ENCODE results near the gene PLAAT2. TPM values are rescaled to one million over a fixed set of nuclear protein-coding genes. Genes with fewer than 3 reads are reported as not detected.

The PLAAT2 gene
- total and polyA plus RNA-seq, 9 of the 15 experiments (the other 6 are each of a cell fraction or from before 2014, with no cell fraction given) = not detected

DNA sequence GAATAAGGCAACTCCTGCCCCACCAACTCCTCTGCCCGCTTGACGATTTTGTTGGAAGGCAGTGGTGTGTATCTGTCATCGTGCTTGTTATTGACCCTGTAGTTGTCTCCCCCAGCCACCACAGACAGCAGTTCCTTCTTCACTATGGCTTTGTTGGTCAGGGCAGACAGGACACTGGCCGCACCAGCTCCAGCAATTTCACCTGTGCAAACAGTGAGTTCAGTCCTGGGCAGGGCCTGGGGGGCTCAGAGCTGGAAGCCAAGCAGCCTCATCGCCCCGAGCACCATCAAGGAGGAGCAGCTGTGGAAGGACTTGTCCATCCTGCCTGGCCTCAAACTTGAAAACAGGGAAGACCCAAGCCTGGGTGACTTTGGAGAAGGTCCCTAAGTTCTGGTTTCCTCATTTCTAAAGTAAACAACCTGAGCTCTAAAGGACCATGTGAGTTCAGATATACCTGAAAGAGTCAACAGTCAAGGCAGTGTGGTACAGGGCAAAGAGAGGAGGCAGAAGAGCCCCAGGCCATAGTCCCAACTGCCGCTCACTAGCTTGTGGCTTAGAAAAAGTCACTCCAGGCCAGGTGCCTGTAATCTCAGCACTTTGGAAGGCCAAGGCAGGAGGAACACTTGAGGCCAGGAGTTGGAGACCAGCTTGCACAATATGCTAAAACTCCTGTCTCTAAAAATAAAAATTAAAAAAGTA lies 4.6 kb downstream of the PLAAT2 start:
- Histone ChIP-seq H3K36me3 (ENCODE audit: control insufficient read depth, insufficient read depth, low read length) (no peaks in the 10 kb centered on the region), H3K4me3 (no peak overlapping the region), H3K4me2 (ENCODE audit: insufficient read depth, low read length) (no peak overlapping the region), H2AFZ (ENCODE audit: low read depth, low read length) (no peak overlapping the region), H4K20me1 (replicated peaks; ENCODE audit: control insufficient read depth, insufficient read depth, low read length) (no peaks in the 10 kb centered on the region), H3K27me3 (ENCODE audit: control insufficient read depth in 2 of 2, insufficient read depth in 2 of 2, low read length in 2 of 2) (no peaks in the 10 kb centered on the region), H3K9me3 (replicated peaks; ENCODE audit: control insufficient read depth, insufficient read depth, low read depth, low read length) (no peaks in the 10 kb centered on the region), H3K79me2 (ENCODE audit: control insufficient read depth, insufficient read depth, low read length) (no peaks in the 10 kb centered on the region), H3K9ac (ENCODE audit: insufficient read depth in 1 of 2, low read depth in 2 of 2, low read length in 2 of 2) (peak overlapping the region in 1 of 2 experiments; percentile 3; a peak in 1 of 4 replicates), H3K27ac (ENCODE audit: extremely low read depth, low read depth, low read length) (no peak overlapping the region), H3K9me1 (ENCODE audit: control insufficient read depth, insufficient read depth, low read length) (no peaks in the 10 kb centered on the region), H3K4me1 (replicated peaks in 1 of 2; ENCODE audit: control insufficient read depth in 2 of 2, insufficient read depth in 2 of 2, low read length in 2 of 2) (peaks cover 0 to 17% of the 10 kb centered on the region in 2 experiments; a peak in 4 of 5 replicates)
- TF ChIP-seq SPI1 (IDR thresholded peaks at IDR 0.05; ENCODE audit: borderline replicate concordance, low read depth, low read length) (peak; percentile 49; the same call in 1 of the 2 replicates), ZC3H11A (IDR thresholded peaks at IDR 0.05; ENCODE audit: low read depth, low read length) (no peak), ZC3H8 (IDR thresholded peaks at IDR 0.05) (no peak), ZC3H4 (CRISPR knock-in tag; IDR thresholded peaks at IDR 0.05; ENCODE audit: borderline replicate concordance) (no peak), CREB1 (IDR thresholded peaks at IDR 0.05) (no peak), CREB1 (CRISPR knock-in tag; IDR thresholded peaks at IDR 0.05) (no peak), RBM17 (IDR thresholded peaks at IDR 0.05; ENCODE audit: borderline replicate concordance, low read depth, low read length) (no peak), JUN (IDR thresholded peaks at IDR 0.05; ENCODE audit: borderline replicate concordance, low read depth, low read length) (no peak), JUN (CRISPR knock-in tag; IDR thresholded peaks at IDR 0.05; ENCODE audit: borderline replicate concordance) (no peak), EZH2 (IDR thresholded peaks at IDR 0.05; ENCODE audit: borderline replicate concordance, low read depth, low read length) (no peak), IRF2 (CRISPR knock-in tag; IDR thresholded peaks at IDR 0.05) (no peak), FOXA3 (CRISPR knock-in tag; conservative IDR thresholded peaks at IDR 0.05 in 1 of 2, IDR thresholded peaks at IDR 0.05 in 1 of 2) (peak in 1 of 2 experiments; percentile 60; a peak in 2 of 4 replicates), HIVEP1 (CRISPR knock-in tag; IDR thresholded peaks at IDR 0.05) (no peak), HMGN3 (IDR thresholded peaks at IDR 0.05; ENCODE audit: borderline replicate concordance, extremely low read depth, insufficient read length, low read depth, low read length) (no peak), SMAD2 (IDR thresholded peaks at IDR 0.05; ENCODE audit: low read depth, low read length) (no peak), MCM7 (IDR thresholded peaks at IDR 0.05) (no peak), TEAD4 (IDR thresholded peaks at IDR 0.05; ENCODE audit: low read length) (no peak), TEAD4 (CRISPR knock-in tag; IDR thresholded peaks at IDR 0.05; ENCODE audit: borderline replicate concordance) (no peak)
- TF ChIP-seq, protein P1, sequence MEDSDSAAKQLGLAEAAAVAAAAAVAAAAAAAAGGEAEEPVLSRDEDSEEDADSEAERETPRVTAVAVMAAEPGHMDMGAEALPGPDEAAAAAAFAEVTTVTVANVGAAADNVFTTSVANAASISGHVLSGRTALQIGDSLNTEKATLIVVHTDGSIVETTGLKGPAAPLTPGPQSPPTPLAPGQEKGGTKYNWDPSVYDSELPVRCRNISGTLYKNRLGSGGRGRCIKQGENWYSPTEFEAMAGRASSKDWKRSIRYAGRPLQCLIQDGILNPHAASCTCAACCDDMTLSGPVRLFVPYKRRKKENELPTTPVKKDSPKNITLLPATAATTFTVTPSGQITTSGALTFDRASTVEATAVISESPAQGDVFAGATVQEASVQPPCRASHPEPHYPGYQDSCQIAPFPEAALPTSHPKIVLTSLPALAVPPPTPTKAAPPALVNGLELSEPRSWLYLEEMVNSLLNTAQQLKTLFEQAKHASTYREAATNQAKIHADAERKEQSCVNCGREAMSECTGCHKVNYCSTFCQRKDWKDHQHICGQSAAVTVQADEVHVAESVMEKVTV (CRISPR knock-in tag; IDR thresholded peaks at IDR 0.05) = no peak
- intact Hi-C loops (cut with micrococcal nuclease) (no loop called here), in situ Hi-C loops (cut with MboI) (no loop called here)
- ATAC-seq (no peak), FAIRE-seq (no peak), DNase-seq (ENCODE audit: extremely low read depth in 1 of 4, low spot score in 3 of 4) (no peak)
- ChIA-PET POLR2A (interaction anchor here (0.8 kb wide), 1 partner anchor 9 kb away, joined by 3 read pairs; no protein-coding TSS in a partner anchor), CTCF (ENCODE audit: low intra/inter-chr PET ratio) (no interaction called here)
- WGBS (ENCODE audit: insufficient coverage, low coverage, missing lambda C conversion rate) = 41% methylated on average over 7 of the region's 7 CpGs
- BruUV-seq (replicated peaks) = no TSS peak

Data from K562 (cell line).